ENCODE measurements around the gene RCE1. TPM values are rescaled to one million over a fixed set of nuclear protein-coding genes. Genes with fewer than 3 reads are reported as not detected.

The RCE1 gene
- total RNA-seq, 1 experiment from 2014 or later, result 52.5 TPM

DNA sequence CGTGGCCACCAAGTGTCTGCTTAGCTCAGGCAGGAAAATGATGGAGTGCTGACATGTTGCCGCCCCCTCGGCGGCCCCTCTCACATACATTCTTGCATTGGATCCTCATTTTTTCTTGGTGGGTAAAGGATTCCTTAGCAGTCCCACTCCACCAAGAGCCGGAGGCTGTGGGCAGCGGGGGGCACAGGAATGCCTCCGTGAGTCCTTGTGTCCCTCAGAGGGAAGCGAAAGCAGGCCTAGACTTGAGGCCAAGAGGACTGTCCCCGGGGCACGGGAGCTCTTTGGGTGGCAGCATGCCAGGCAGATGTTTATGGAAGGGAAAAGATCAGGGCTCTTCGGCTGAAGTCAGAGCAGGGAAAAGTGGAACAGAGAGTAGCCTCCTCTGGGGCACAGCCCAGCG lies 35.2 kb downstream of the RCE1 start:
- Histone ChIP-seq H3K4me1 (ENCODE audit: insufficient read depth, low read length) (peaks cover 2% of the 10 kb centered on the region; the same call in 1 of the 2 replicates), H2BK120ac (ENCODE audit: low read depth, low read length, poor library complexity, severe bottlenecking) (no peak overlapping the region), H3K23ac (ENCODE audit: insufficient read length, low read depth, low read length) (no peak overlapping the region), H2BK15ac (ENCODE audit: low read depth, low read length) (no peak overlapping the region), H3K18ac (ENCODE audit: insufficient read length, low read depth, low read length) (no peak overlapping the region), H3K23me2 (ENCODE audit: insufficient read length, low read depth, low read length, poor library complexity, severe bottlenecking) (no peaks in the 10 kb centered on the region), H3K9ac (ENCODE audit: extremely low read depth, insufficient read length, low read length) (no peak overlapping the region), H2AFZ (ENCODE audit: low read length) (no peak overlapping the region), H3K27ac (ENCODE audit: insufficient read length, low read depth, low read length) (no peak overlapping the region), H4K20me1 (ENCODE audit: control insufficient read depth, insufficient read depth, insufficient read length) (no peaks in the 10 kb centered on the region), H2AK5ac (ENCODE audit: insufficient read length, low read length) (no peak overlapping the region), H2BK5ac (ENCODE audit: insufficient read length, low read length) (no peak overlapping the region), H2BK12ac (ENCODE audit: insufficient read length, low read depth, low read length) (no peak overlapping the region), H3K14ac (ENCODE audit: insufficient read depth, low read length) (no peak overlapping the region), H3K4me2 (ENCODE audit: insufficient read depth, insufficient read length, low read length) (no peak overlapping the region), H3K79me2 (ENCODE audit: insufficient read depth, low read length) (no peaks in the 10 kb centered on the region), H3T11ph (ENCODE audit: low read length) (no peak overlapping the region), H3K79me1 (ENCODE audit: insufficient read depth, low read depth, low read length, poor library complexity, severe bottlenecking) (no peaks in the 10 kb centered on the region), H3K4ac (ENCODE audit: low read depth, low read length) (no peak overlapping the region), H3K56ac (ENCODE audit: insufficient read length, low read depth, low read length) (no peak overlapping the region), H4K5ac (ENCODE audit: insufficient read length, low read depth, low read length) (no peak overlapping the region), H3K9me3 (ENCODE audit: control insufficient read depth, low read depth, low read length) (no peaks in the 10 kb centered on the region), H4K8ac (replicated peaks; ENCODE audit: insufficient read length, low read depth, low read length) (no peak overlapping the region), H4K91ac (ENCODE audit: insufficient read length, low read depth, low read length) (no peak overlapping the region), H3K27me3 (ENCODE audit: insufficient read depth, low read length) (no peaks in the 10 kb centered on the region), H2BK20ac (ENCODE audit: low read depth, low read length, poor library complexity, severe bottlenecking) (no peak overlapping the region)
- no peak for TF ChIP-seq CTCF (conservative IDR thresholded peaks at IDR 0.05)
- Mint-ChIP-seq H3K4me3 (no peak overlapping the region), H3K36me3 (ENCODE audit: insufficient read depth in 1 of 3, low read depth in 3 of 3) (no peaks in the 10 kb centered on the region), H3K27ac (peak overlapping the region in 2 of 3 experiments; percentile 44 to 73; a peak in 4 of 7 replicates), H3K27me3 (ENCODE audit: low read depth) (no peaks in the 10 kb centered on the region; the same call in 1 of the 2 replicates), H3K4me1 (peaks cover 39 to 61% of the 10 kb centered on the region in 2 experiments), H3K9me3 (no peaks in the 10 kb centered on the region)
- WGBS (ENCODE audit: extremely low coverage, insufficient read length, low lambda C conversion rate), result no CpG with 5 or more reads among the region's 12 CpGs
- no peak for DNase-seq
